ENCODE results near the gene SORT1.
A peak's percentile ranks its signal among the peaks of the same experiment; 100 is the strongest.

SORT1 gene

GRCh38 chr1:109277434-109278204, 120.1 kb downstream of the SORT1 start:
- DNase-seq (ENCODE audit: low read depth in 1 of 2, low spot score in 1 of 2): peak; percentile 21 to 44

DNA sequence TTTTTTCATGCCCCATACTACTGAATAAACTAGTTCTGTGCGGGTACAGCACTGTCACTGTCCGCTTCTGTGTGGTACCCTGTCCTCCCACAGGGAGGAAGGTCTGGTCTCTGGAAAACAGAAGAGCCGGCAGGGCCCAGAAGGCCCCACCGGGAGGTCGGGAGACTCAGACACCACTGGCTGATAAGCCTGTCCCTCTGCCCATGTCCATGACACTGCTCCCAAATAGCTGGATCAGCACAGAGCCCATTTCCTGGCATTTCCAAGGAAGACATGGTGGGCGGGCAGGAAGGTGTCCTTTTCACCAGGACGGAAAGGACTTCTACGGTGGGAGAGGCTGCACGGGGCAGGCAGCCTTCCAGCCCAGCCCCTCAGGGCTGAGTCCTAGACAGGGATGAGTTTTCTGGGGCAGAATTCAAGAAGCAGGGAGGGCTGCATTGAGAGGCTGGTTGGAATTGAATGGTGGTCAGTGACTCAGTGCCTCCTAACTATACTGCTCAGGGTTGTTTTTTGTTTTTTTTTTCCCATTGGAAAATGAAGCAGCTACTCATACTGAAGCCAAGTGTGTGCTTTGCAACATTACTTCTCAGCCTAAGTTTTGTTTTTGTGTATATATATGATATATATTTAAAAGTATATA, 121.9 kb downstream of the SORT1 start:
- no peak for DNase-seq (ENCODE audit: low read depth in 1 of 2, low spot score in 1 of 2)

GRCh38 chr1:109274533-109275476, 122.9 kb downstream of the SORT1 start:
- DNase-seq (ENCODE audit: low read depth in 1 of 2, low spot score in 1 of 2): no peak

- DNase-seq (ENCODE audit: low read depth in 1 of 2, low spot score in 1 of 2): no peak
Observed at GRCh38 chr1:109273570-109274288, 124.0 kb downstream of the SORT1 start.

DNA sequence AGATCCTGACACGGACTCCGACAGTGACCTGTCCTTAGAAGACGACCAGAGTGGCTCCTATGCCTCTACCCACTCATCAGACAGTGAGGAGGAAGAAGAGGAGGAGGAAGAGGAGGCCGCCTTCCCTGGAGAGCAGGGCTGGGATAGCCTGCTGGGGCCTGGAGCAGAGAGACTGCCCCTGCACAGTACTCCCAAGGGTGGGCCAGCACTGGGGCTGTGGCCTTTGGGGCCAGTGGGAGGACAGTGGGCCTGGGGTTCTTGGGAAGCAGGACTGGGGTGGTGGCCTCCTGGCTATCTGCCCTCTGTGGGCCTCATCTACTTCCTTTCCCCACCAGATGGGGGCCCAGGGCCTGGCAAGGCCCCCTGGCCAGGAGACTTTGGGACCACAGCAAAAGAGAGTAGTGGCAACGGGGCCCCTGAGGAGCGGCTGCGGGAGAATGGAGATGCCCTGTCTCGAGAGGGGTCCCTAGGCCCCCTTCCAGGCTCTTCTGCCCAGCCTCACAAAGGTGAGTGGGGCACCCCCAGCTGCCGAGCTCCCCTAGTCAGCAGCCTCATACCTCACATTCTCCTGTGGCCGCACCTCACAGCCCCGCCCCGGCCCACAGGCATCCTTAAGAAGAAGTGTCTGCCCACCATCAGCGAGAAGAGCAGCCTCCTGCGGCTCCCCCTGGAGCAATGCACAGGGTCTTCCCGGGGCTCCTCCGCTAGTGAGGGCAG, 124.7 kb downstream of the SORT1 start:
- DNase-seq (ENCODE audit: low read depth in 1 of 2, low spot score in 1 of 2): no peak

- DNase-seq (ENCODE audit: low read depth in 1 of 2, low spot score in 1 of 2): no peak
Observed at GRCh38 chr1:109272021-109272799, 125.5 kb downstream of the SORT1 start.

GRCh38 chr1:109271458-109271857, 126.3 kb downstream of the SORT1 start:
- no peak for DNase-seq (ENCODE audit: low read depth in 1 of 2, low spot score in 1 of 2)

DNA sequence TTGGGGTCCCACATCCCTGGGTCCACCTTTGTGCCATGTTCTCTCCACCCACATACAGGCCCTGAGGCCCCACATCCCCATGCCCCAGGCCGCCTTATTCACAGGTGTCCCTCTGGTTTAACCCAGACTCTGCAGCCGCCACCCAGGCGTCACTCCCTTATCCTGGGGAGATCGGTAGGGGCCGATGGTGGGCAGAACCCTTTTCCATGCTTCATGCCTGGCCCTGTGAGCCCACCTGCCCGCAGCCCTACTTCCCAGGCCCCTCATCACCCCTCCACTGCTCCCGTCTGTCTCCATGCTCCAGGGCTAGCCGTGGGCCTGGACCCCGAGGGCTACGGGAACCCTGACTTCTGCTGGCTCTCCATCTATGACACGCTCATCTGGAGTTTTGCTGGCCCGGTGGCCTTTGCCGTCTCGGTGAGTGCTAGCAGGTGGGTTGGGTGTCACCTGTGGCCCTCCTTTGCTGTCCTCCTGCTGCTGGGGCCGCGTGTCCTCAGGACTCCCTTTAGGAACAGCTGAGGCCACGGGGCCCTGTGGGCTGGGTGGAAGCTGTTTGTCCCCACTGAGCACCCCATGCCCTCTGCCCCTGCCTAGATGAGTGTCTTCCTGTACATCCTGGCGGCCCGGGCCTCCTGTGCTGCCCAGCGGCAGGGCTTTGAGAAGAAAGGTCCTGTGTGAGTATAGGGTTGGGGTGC, 126.9 kb downstream of the SORT1 start:
- no peak for DNase-seq (ENCODE audit: low read depth in 1 of 2, low spot score in 1 of 2)

- no peak for DNase-seq (ENCODE audit: low read depth in 1 of 2, low spot score in 1 of 2)
Observed at GRCh38 chr1:109269981-109270622, 127.6 kb downstream of the SORT1 start.

DNA sequence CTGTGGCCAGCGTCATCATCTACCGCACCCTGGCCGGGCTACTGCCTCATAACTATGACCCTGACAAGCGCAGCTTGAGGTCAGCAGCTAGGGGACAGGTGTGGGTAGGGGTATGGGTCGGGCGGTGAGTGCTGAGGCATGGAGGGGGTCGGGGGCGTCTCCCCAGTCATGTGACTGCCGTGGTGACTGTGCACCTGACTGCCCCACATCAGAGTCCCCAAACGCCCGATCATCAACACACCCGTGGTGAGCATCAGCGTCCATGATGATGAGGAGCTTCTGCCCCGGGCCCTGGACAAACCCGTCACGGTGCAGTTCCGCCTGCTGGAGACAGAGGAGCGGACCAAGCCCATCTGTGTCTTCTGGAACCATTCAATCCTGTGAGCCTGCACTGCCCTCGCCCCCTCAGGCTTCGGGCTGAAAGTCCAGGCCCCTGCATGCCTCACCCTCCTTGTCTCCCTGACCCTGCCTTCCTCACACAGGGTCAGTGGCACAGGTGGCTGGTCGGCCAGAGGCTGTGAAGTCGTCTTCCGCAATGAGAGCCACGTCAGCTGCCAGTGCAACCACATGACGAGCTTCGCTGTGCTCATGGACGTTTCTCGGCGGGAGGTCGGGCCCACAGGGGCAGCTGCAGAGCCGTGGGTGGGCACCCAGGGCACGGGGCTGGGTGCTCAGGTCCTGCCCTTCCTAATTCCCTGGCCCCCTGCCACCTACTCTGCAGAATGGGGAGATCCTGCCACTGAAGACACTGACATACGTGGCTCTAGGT, 128.3 kb downstream of the SORT1 start:
- no peak for DNase-seq (ENCODE audit: low read depth in 1 of 2, low spot score in 1 of 2)

DNA sequence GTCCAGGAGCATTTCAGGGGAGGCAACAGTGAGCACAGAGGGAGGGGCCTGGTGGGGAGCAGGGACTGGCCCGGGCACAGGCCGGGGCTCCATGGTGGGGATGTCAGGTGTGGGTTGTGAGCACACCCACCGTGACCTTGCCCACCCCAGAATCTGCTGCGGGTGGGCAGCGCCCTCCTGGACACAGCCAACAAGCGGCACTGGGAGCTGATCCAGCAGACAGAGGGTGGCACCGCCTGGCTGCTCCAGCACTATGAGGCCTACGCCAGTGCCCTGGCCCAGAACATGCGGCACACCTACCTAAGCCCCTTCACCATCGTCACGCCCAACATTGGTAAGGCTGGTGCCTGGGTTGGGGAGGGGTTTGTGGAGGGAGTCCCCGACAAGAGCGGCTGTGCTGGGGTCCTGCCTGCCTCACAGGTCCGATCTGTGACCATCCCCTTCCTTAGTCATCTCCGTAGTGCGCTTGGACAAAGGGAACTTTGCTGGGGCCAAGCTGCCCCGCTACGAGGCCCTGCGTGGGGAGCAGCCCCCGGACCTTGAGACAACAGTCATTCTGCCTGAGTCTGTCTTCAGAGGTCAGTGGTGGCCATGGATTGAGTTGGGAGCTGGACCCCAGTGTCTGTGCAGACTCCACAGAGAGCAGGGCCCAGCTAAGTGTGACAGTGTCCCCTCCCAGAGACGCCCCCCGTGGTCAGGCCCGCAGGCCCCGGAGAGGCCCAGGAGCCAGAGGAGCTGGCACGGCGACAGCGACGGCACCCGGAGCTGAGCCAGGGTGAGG, 129.1 kb downstream of the SORT1 start:
- no peak for DNase-seq (ENCODE audit: low read depth in 1 of 2, low spot score in 1 of 2)

DNA sequence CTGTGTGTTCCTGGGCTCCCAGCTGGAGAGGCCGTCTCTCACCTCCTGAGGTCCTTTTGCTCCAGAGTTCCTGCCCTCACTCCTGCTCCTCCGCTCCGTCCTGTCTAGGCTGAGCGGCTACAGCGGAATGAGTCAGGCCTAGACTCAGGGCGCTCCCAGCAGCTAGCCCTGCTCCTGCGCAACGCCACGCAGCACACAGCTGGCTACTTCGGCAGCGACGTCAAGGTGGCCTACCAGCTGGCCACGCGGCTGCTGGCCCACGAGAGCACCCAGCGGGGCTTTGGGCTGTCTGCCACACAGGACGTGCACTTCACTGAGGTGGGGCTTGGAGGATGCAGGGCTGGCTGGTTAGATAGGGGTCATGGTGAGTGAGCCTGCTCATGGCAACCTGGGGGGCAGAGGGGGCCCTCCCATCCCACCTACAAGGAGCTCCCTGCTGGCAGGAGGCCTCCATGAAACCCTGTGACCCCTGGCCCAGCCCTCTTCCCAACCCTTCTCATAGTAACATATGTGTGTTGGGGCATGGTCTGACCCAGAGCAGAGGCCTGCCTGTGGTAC, 129.9 kb downstream of the SORT1 start:
- no peak for DNase-seq (ENCODE audit: low read depth in 1 of 2, low spot score in 1 of 2)

- DNase-seq (ENCODE audit: low read depth in 1 of 2, low spot score in 1 of 2): no peak
Observed at GRCh38 chr1:109266965-109267364, 130.8 kb downstream of the SORT1 start.

DNA sequence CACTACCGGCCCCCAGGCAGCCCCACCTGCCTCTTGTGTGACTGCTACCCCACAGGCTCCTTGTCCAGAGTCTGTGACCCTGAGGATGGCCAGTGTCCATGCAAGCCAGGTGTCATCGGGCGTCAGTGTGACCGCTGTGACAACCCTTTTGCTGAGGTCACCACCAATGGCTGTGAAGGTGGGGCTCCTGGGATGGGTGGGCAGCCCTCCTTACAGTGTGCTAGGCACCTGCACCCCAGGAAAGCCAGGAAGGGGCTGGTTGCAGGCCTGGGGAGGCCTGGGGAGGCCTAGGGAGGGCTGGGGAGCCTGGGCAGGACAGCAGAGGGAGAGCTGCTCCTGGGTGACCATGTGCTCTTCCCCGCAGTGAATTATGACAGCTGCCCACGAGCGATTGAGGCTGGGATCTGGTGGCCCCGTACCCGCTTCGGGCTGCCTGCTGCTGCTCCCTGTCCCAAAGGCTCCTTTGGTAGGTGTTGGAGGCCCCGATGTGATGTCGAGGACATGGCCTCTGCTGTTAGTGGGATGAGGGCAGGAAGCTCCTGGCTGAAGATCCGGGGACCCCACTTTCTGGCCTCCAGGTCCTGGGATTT, 131.9 kb downstream of the SORT1 start:
- no peak for DNase-seq (ENCODE audit: low read depth in 1 of 2, low spot score in 1 of 2)

GRCh38 chr1:109265016-109265415, 132.7 kb downstream of the SORT1 start:
- no peak for DNase-seq (ENCODE audit: low read depth in 1 of 2, low spot score in 1 of 2)

- no peak for DNase-seq (ENCODE audit: low read depth in 1 of 2, low spot score in 1 of 2)
Observed at GRCh38 chr1:109264379-109264755, 133.4 kb downstream of the SORT1 start.
